K562 (cell line): ENCODE measurements around the gene SLC25A31. TPM values are rescaled to one million over a fixed set of nuclear protein-coding genes. Genes with fewer than 3 reads are reported as not detected.
A peak's percentile ranks its signal among the peaks of the same experiment; 100 is the strongest.

Source experiments
- CTCF ChIP-seq, 3 experiments: IDR thresholded peaks in 2 of 3; conservative IDR thresholded peaks in 1 of 3; 2 replicates each; pipeline ENCODE4 v1.5.1; 2011 to 2012; ENCODE audit warnings: low read length in 3 of 3, mild to moderate bottlenecking in 3 of 3, control low read depth in 2 of 3, improper control_type of control experiment in 1 of 3, inconsistent platforms in 1 of 3, low read depth in 1 of 3, mixed read lengths in 1 of 3, moderate library complexity in 1 of 3; ENCODE audit not compliant: insufficient read depth in 2 of 3
- KHSRP ChIP-seq: fragments of 450-650 bp; IDR thresholded peaks from 2 replicates; pipeline ENCODE4 v1.6.1; 2017
- RAD21 ChIP-seq, 2 experiments: fragments of 250-450 bp in 1 of 2; fragments of 450-650 bp in 1 of 2; sonication (Bioruptor Pico) in 1 of 2; formaldehyde crosslinking in 1 of 2; IDR thresholded peaks in 1 of 2; conservative IDR thresholded peaks in 1 of 2; 2 replicates each; pipeline versions ENCODE4 v1.4.0 to v1.8.0; 2020 to 2022; ENCODE audit warnings: mild to moderate bottlenecking in 2 of 2, moderate library complexity in 1 of 2
- REST ChIP-seq, 2 experiments: fragments of 450-650 bp; formaldehyde crosslinking in 1 of 2; IDR thresholded peaks; 2 replicates each; pipeline versions ENCODE4 v1.4.0 to v1.6.1; 2014 to 2020; ENCODE audit warnings: mild to moderate bottlenecking in 2 of 2, borderline replicate concordance in 1 of 2, low read depth in 1 of 2
- SREBF1 ChIP-seq: fragments of 150-350 bp; IDR thresholded peaks from 2 replicates; pipeline ENCODE4 v1.6.1; 2014; ENCODE audit warnings: antibody characterized with exemption, low read depth, low read length, borderline replicate concordance
- polyA plus RNA-seq, 8 experiments: library from polyadenylated mRNA; depleted of rRNA in 4 of 8; stranded (reverse) in 5 of 8; unstranded in 3 of 8; fragments of >200 nt; fragmentation: Nextera tagmentation in 2 of 8; fragmentation: Illumina TruSeq in 1 of 8; extraction: Ambion mirVana in 2 of 8; extraction: Trizol in 1 of 8; gene quantifications; 2 replicates each; pipeline versions ENCODE4 v1.2.1 to v1.2.3, GENCODE V29; 2011 to 2014; ENCODE audit warnings: inconsistent platforms in 1 of 8, missing spikeins in 1 of 8
- total RNA-seq, 7 experiments: library from RNA; depleted of rRNA in 6 of 7; stranded (reverse); fragments of >200 nt in 6 of 7; fragmentation: Illumina TruSeq in 2 of 7; extraction: Trizol in 2 of 7; gene quantifications; 2 replicates each; pipeline versions ENCODE4 v1.2.1 to v1.2.3, GENCODE V29; 2011 to 2021; ENCODE audit warnings: low replicate concordance in 1 of 7

SLC25A31 gene
- total and polyA plus RNA-seq, 9 of the 15 experiments (the other 6 are each of a cell fraction or from before 2014, with no cell fraction given), result 0.07 TPM; not detected in 8

GRCh38 chr4:127809173-127809800, 79.1 kb downstream of the SLC25A31 start (continued):
- TF ChIP-seq REST (IDR thresholded peaks at IDR 0.05; ENCODE audit: borderline replicate concordance), result peak; percentile 28; the same call in 1 of the 2 replicates
- no peak for TF ChIP-seq REST (CRISPR knock-in tag; IDR thresholded peaks at IDR 0.05; ENCODE audit: low read depth)
- TF ChIP-seq KHSRP, result no peak
- peak in 2 of 3 experiments; percentile 8 to 30; a peak in 2 of 6 replicates for TF ChIP-seq CTCF (IDR thresholded peaks at IDR 0.05 in 2 of 3, conservative IDR thresholded peaks at IDR 0.05 in 1 of 3; ENCODE audit: insufficient read depth in 2 of 3, low read depth in 1 of 3, low read length in 3 of 3)
- TF ChIP-seq SREBF1, result no peak
- peak in 1 of 2 experiments; percentile 40; a peak in 2 of 4 replicates for TF ChIP-seq RAD21 (CRISPR knock-in tag; conservative IDR thresholded peaks at IDR 0.05 in 1 of 2, IDR thresholded peaks at IDR 0.05 in 1 of 2)
